ENCODE measurements around the gene SUSD6.

Gene SUSD6

GRCh38 chr14:69699748-69700303 is 88.4 kb downstream of the SUSD6 start:
- TF ChIP-seq CTCF (IDR thresholded peaks at IDR 0.05; ENCODE audit: insufficient read depth, low read length, poor library complexity, severe bottlenecking) = no peak
- Histone ChIP-seq H3K4me3 (replicated peaks; ENCODE audit: low read depth, low read length) (no peak overlapping the region), H3K36me3 (ENCODE audit: control insufficient read depth, insufficient read depth, low read length) (peaks cover 12% of the 10 kb centered on the region), H3K27me3 (replicated peaks; ENCODE audit: control insufficient read depth, insufficient read depth, low read length) (no peaks in the 10 kb centered on the region)
- no peak for DNase-seq (ENCODE audit: extremely low read depth, insufficient read length)

- H3K27me3 ChIP-seq (replicated peaks; ENCODE audit: control insufficient read depth, insufficient read depth, low read length) = no peaks in the 10 kb centered on the region
- no peak overlapping the region for H3K4me3 ChIP-seq (replicated peaks; ENCODE audit: low read depth, low read length)
- TF ChIP-seq CTCF (IDR thresholded peaks at IDR 0.05; ENCODE audit: insufficient read depth, low read length, poor library complexity, severe bottlenecking) = no peak
- DNase-seq (ENCODE audit: extremely low read depth, insufficient read length) = no peak
- H3K36me3 ChIP-seq (ENCODE audit: control insufficient read depth, insufficient read depth, low read length) = peaks cover 15% of the 10 kb centered on the region
Measured at GRCh38 chr14:69700575-69700974, 89.2 kb downstream of the SUSD6 start.

- Histone ChIP-seq H3K36me3 (ENCODE audit: control insufficient read depth, insufficient read depth, low read length) (peaks cover 15% of the 10 kb centered on the region), H3K4me3 (replicated peaks; ENCODE audit: low read depth, low read length) (no peak overlapping the region), H3K27me3 (replicated peaks; ENCODE audit: control insufficient read depth, insufficient read depth, low read length) (no peaks in the 10 kb centered on the region)
- no peak for DNase-seq (ENCODE audit: extremely low read depth, insufficient read length)
- no peak for TF ChIP-seq CTCF (IDR thresholded peaks at IDR 0.05; ENCODE audit: insufficient read depth, low read length, poor library complexity, severe bottlenecking)
Measured at GRCh38 chr14:69701291-69701690, 89.9 kb downstream of the SUSD6 start.

- TF ChIP-seq CTCF (IDR thresholded peaks at IDR 0.05; ENCODE audit: insufficient read depth, low read length, poor library complexity, severe bottlenecking) = no peak
- Histone ChIP-seq H3K36me3 (ENCODE audit: control insufficient read depth, insufficient read depth, low read length) (peaks cover 15% of the 10 kb centered on the region), H3K4me3 (replicated peaks; ENCODE audit: low read depth, low read length) (no peak overlapping the region), H3K27me3 (replicated peaks; ENCODE audit: control insufficient read depth, insufficient read depth, low read length) (no peaks in the 10 kb centered on the region)
- DNase-seq (ENCODE audit: extremely low read depth, insufficient read length) = no peak
Measured at GRCh38 chr14:69701857-69702256, 90.5 kb downstream of the SUSD6 start.

- H3K4me3 ChIP-seq (replicated peaks; ENCODE audit: low read depth, low read length) = no peak overlapping the region
- H3K36me3 ChIP-seq (ENCODE audit: control insufficient read depth, insufficient read depth, low read length) = peaks cover 18% of the 10 kb centered on the region
- no peaks in the 10 kb centered on the region for H3K27me3 ChIP-seq (replicated peaks; ENCODE audit: control insufficient read depth, insufficient read depth, low read length)
- DNase-seq (ENCODE audit: extremely low read depth, insufficient read length) = no peak
- no peak for TF ChIP-seq CTCF (IDR thresholded peaks at IDR 0.05; ENCODE audit: insufficient read depth, low read length, poor library complexity, severe bottlenecking)
Measured at GRCh38 chr14:69703047-69704039, 91.9 kb downstream of the SUSD6 start.
